GM19372 (cell line): Measurements from ENCODE around the gene ZNF630.
"Not testable (repeated sequence)": the region's sequence is repeated elsewhere in the genome, so short reads cannot be mapped to it uniquely, and the experiment has no call there.

ENCODE experiments used
- ATAC-seq: cut with Tn5 transposase; IDR thresholded peaks from one replicate; pipeline ENCODE4 v1.9.1; 2021; ENCODE audit warnings: mild to moderate bottlenecking, low read depth, moderate library complexity; ENCODE audit not compliant: unreplicated experiment

The ZNF630 gene

GRCh38 chrX:48030641-48031173 is 40.7 kb downstream of the ZNF630 start:
- ATAC-seq, result not testable (repeated sequence)

- no peak for ATAC-seq
These were observed 41.2 kb downstream of the ZNF630 start for GRCh38 chrX:48030237-48030636.

DNA sequence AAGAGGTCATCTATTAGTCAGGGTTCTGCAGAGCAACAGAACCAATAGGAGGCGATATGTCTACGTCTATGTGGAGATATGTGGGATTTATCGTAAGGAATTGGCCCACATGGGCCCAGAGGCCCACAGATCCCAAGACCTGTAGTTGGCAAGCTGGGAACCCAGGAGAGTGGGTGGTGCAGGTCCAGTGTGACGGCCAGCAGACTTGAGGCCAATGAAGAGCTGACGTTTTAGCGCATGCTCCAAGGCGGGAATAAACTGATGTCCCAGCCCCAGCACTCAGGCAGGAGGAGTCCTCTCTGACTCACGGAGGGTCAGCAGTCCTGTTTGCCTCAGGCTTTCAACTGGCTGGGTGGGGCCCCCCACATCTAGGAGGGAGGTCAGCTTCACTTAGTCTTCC is 43.3 kb downstream of the ZNF630 start:
- ATAC-seq, result no peak

- not testable (repeated sequence) for ATAC-seq
These were observed 43.9 kb downstream of the ZNF630 start for GRCh38 chrX:48027545-48027944.

GRCh38 chrX:48025561-48025960 is 45.9 kb downstream of the ZNF630 start:
- no peak for ATAC-seq

DNA sequence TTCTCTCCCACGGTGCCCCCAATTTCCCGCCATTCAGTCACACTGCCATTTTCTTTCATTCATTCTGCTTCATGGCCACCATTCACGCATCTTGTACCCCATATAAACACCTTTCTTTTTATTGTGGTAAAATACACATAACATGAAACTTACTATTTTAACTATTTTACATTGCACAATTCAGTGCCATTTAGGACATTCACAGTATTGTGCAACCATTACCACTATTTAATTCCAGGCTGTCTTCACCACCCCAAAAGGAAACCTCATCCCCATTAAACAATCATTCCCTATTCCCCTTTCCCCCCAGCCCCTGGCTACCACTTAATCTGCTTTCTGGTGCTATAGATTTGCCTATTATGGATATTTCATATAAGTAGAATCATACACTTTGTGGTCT is 48.7 kb downstream of the ZNF630 start:
- no peak for ATAC-seq

- no peak for ATAC-seq
These were observed 49.3 kb downstream of the ZNF630 start for GRCh38 chrX:48022100-48022499.

DNA sequence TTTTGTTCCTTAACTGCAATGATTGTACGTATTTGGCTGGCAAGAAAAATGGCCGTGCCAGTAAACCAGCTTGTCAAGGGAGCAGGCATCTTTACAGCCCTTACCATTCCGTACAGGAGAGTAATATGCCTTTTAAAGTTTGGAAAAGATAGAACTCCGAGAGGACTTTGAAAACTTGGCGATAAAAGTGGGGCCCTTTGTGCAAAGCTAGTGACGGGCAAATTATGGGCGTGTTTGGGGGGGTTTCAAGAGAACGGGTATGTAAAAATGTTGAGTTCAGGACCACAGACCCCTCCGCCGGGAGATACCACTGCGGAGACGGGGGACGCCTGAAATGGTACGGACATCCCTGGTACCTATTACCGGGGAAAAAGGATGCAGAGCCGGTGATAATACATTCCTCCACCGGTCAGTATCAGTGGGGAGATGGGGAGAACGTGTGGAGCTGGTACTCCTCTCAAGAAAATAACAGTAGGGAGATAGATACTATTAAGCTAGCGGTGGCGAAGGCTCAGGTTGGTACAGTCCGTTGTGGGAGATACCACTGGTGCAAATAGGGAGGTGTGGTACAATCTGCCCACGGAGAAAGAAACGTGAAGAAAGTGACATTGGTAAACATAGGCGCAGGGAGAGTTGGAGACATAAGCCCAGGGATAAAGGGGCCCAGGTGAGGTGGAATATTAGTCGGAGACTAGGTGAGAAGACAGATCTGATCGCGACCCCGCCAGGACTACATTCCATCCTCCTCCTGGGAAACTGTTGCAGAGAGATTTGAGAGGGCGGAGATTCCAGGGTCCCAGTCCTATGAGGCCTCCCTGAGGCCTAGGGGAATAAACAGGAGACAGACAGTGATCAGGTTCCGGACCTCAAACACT is 50.2 kb downstream of the ZNF630 start:
- peak; percentile 69 for ATAC-seq

DNA sequence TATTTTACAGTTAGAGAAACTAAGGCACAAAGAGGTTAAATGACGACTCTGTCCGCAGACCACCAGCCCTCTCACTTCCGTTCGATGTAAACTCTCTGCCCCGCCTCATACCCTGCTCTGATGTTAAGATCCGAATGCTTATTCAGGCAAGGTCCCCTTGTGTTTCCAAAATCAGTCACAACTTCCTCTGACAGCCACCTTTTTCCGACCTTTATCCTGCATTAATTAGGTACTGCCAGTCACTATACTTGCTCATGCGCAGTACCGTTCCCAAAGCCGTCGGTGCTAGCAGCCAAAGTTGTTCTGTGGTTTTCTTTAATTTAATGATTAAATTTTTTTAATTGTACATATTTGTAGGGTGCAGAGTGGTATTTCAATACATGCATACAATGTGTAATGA is 51.0 kb downstream of the ZNF630 start:
- ATAC-seq, result not testable (repeated sequence)

GRCh38 chrX:48019892-48020291 is 51.5 kb downstream of the ZNF630 start:
- not testable (repeated sequence) for ATAC-seq

DNA sequence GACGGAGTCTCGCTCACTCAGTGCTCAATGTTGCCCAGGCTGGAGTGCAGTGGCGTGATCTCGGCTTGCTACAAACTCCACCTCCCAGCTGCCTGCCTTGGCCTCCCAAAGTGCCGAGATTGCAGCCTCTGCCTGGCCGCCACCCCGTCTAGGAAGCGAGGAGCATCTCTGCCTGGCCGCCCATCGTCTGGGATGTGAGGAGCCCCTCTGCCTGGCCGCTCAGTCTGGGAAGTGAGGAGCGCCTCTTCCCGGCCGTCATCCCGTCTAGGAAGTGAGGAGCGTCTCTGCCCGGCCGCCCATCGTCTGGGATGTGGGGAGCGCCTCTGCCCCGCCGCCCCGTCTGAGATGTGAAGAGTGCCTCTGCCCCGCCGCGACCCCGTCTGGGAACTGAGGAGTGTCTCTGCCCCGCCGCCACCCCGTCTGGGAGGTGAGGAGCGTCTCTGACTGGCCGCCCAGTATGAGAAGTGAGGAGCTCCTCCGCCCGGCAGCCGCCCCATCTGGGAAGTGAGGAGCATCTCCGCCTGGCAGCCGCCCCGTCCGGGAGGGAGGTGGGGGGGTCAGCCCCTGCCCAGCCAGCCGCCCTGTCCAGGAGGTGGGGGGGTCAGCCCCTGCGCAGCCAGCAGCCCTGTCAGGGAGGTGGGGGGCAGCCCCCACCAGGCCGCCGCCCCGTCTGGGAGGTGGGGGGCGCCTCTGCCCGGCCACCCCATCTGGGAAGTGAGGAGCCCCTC is 54.7 kb downstream of the ZNF630 start:
- not testable (repeated sequence) for ATAC-seq

DNA sequence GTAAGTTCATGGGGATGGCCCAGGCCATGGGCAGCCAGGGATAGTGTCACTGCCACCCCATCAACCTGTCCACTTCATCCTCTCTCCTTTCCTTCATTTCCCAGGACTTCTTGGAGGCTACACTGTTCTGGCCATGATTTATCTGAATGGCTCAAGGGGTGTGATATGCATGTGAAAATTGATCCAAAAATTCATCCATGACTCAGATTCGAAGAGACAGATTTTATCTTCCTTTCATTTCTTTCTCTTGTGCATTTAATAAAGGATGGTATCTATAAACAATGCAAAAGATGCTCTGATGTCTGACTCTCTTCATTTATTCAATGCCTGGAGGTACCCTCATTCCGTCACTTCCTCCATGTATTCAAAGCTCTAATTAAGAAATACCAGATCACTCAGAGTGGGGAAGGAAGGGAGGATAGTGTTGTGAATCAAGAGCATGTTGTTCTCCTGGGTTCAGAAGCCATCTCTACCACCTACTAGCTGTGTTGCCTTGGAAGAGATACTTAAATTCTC is 61.9 kb downstream of the ZNF630 start:
- not testable (repeated sequence) for ATAC-seq
